ENCODE measurements around the gene S100A14. TPM values are rescaled to one million over a fixed set of nuclear protein-coding genes. Genes with fewer than 3 reads are reported as not detected.

The S100A14 gene
- total RNA-seq, 4 donors from 2014 or later: 106 to 391 (median 293) TPM

GRCh38 chr1:153628638-153629342 lies 12.7 kb upstream of the S100A14 start:
- Histone ChIP-seq H3K4me1 (peaks cover 0 to 40% (median 3%) of the 10 kb centered on the region in 4 donors), H3K27me3 (no peaks in the 10 kb centered on the region), H3K36me3 (no peaks in the 10 kb centered on the region), H3K4me3 (no peak overlapping the region), H3K27ac (no peak overlapping the region), H3K9me3 (no peaks in the 10 kb centered on the region)
- DNase-seq: peak in 1 of 3 donors; percentile 39
- no peak for TF ChIP-seq POLR2A (IDR thresholded peaks at IDR 0.05)
- TF ChIP-seq CTCF (IDR thresholded peaks at IDR 0.05): no peak

GRCh38 chr1:153627715-153628626 lies 11.8 kb upstream of the S100A14 start, which contains the start of gene S100A1:
S100A1 (plus strand) TSS chr1:153628434; CDS start chr1:153630522, 2,088 bp downstream.
- H3K4me1 ChIP-seq: peaks cover 0 to 37% (median 3%) of the 10 kb centered on the region in 4 donors

GRCh38 chr1:153626904-153627714 lies 11.0 kb upstream of the S100A14 start, which contains the start of gene S100A13:
S100A13 (minus strand) TSS chr1:153627505; CDS start chr1:153626472, 1,033 bp downstream.
- DNase-seq: peak; percentile 29 to 84 (median 71)
- Histone ChIP-seq H3K36me3 (peaks cover 0 to 4% (median 0%) of the 10 kb centered on the region in 3 donors), H3K27me3 (no peaks in the 10 kb centered on the region), H3K27ac (peak within 1 kb of the TSS; percentile 61 to 85 (median 76)), H3K4me1 (peaks cover 0 to 30% (median 3%) of the 10 kb centered on the region in 4 donors), H3K9me3 (no peaks in the 10 kb centered on the region), H3K4me3 (peak within 1 kb of the TSS; percentile 35 to 55 (median 44))
- TF ChIP-seq CTCF (IDR thresholded peaks at IDR 0.05) (peak in 3 of 6 experiments; percentile 36 to 72 (median 53)), POLR2A (IDR thresholded peaks at IDR 0.05) (peak; percentile 26 to 56)

More at GRCh38 chr1:153627715-153628626, 11.8 kb upstream of the S100A14 start, which contains the start of gene S100A1:
- Histone ChIP-seq H3K36me3 (peaks cover 0 to 4% (median 0%) of the 10 kb centered on the region in 3 donors), H3K27ac (peak within 1 kb of the TSS; percentile 61 to 85 (median 76)), H3K9me3 (no peaks in the 10 kb centered on the region), H3K4me3 (peak within 1 kb of the TSS; percentile 35 to 55 (median 44)), H3K27me3 (no peaks in the 10 kb centered on the region)
- TF ChIP-seq CTCF (IDR thresholded peaks at IDR 0.05): peak in 1 of 6 experiments; percentile 73
- TF ChIP-seq POLR2A (IDR thresholded peaks at IDR 0.05): no peak
- peak in 1 of 3 donors; percentile 48 for DNase-seq

- H3K4me1 ChIP-seq: peaks cover 0 to 27% (median 3%) of the 10 kb centered on the region in 4 donors
- H3K36me3 ChIP-seq: peaks cover 0 to 4% (median 0%) of the 10 kb centered on the region in 3 donors
- TF ChIP-seq POLR2A (IDR thresholded peaks at IDR 0.05) (no peak), CTCF (IDR thresholded peaks at IDR 0.05) (no peak)
- peak overlapping the region; percentile 61 to 85 (median 76) for H3K27ac ChIP-seq
- H3K27me3 ChIP-seq: no peaks in the 10 kb centered on the region
- H3K9me3 ChIP-seq: no peaks in the 10 kb centered on the region
- DNase-seq: peak in 1 of 3 donors; percentile 29
- peak overlapping the region; percentile 35 to 55 (median 44) for H3K4me3 ChIP-seq
Measured at GRCh38 chr1:153626477-153626903, 10.4 kb upstream of the S100A14 start.

All from Peyer's patch (tissue), 4 donors.